Neuronal stem cell (in vitro differentiated cells): ENCODE measurements around the gene ZFP1.
"Not testable (repeated sequence)": the region's sequence is repeated elsewhere in the genome, so short reads cannot be mapped to it uniquely, and the experiment has no call there.

Source experiments
- DNase-seq: peaks from one replicate; pipeline ENCODE4 v3.0.0-alpha.2; 2013; ENCODE audit warnings: low spot score
- H2AFZ ChIP-seq: one replicate; pipeline ENCODE4 v1.6.1; 2013; ENCODE audit warnings: mild to moderate bottlenecking, low read length, inconsistent platforms
- H2AK5ac ChIP-seq: 2 replicates; pipeline ENCODE4 v1.6.1; 2013; ENCODE audit warnings: low read depth, mild to moderate bottlenecking, inconsistent platforms, low read length, moderate library complexity, mixed read lengths
- H2BK120ac ChIP-seq: 2 replicates; pipeline ENCODE4 v1.6.1; 2013; ENCODE audit warnings: low read depth, mild to moderate bottlenecking, inconsistent platforms, low read length, moderate library complexity, mixed read lengths
- H2BK12ac ChIP-seq: one replicate; pipeline ENCODE4 v1.6.1; 2013; ENCODE audit warnings: low read length, inconsistent platforms
- H2BK15ac ChIP-seq: 2 replicates; pipeline ENCODE4 v1.6.1; 2013; ENCODE audit warnings: mild to moderate bottlenecking, low read length, inconsistent platforms, mixed read lengths
- H2BK5ac ChIP-seq: one replicate; pipeline ENCODE4 v1.6.1; 2013; ENCODE audit warnings: inconsistent platforms, mild to moderate bottlenecking, low read length, moderate library complexity
- H3K14ac ChIP-seq: one replicate; pipeline ENCODE4 v1.6.1; 2013; ENCODE audit warnings: low read length, inconsistent platforms
- H3K18ac ChIP-seq: 2 replicates; pipeline ENCODE4 v1.6.1; 2013; ENCODE audit warnings: low read length, inconsistent platforms
- H3K23ac ChIP-seq: 2 replicates; pipeline ENCODE4 v1.6.1; 2013; ENCODE audit warnings: low read depth, mild to moderate bottlenecking, mixed read lengths, low read length, inconsistent platforms; ENCODE audit not compliant: poor library complexity
- H3K27ac ChIP-seq: replicated peaks from 3 replicates; pipeline ENCODE4 v1.5.1; 2013; ENCODE audit warnings: low read length, inconsistent platforms
- H3K27me3 ChIP-seq, 3 experiments: 2 replicates each; pipeline ENCODE4 v1.6.1; 2013; ENCODE audit warnings: low read length in 3 of 3, mild to moderate bottlenecking in 2 of 3, inconsistent platforms in 1 of 3, low read depth in 1 of 3, mixed read lengths in 1 of 3, moderate library complexity in 1 of 3; ENCODE audit not compliant: control insufficient read depth in 3 of 3, insufficient read depth in 3 of 3
- H3K36me3 ChIP-seq, 2 donors: replicated peaks in 1 of 2; 2 replicates each; pipeline ENCODE4 v1.6.1; 2013; ENCODE audit warnings: low read length in 2 of 2; ENCODE audit not compliant: control insufficient read depth in 2 of 2, insufficient read depth in 2 of 2
- H3K4ac ChIP-seq: 2 replicates; pipeline ENCODE4 v1.6.1; 2013; ENCODE audit warnings: inconsistent platforms, mild to moderate bottlenecking, low read length, moderate library complexity
- H3K4me1 ChIP-seq, 2 donors: 1 replicate in 1 of 2; 2 replicates in 1 of 2; pipeline ENCODE4 v1.6.1; 2013; ENCODE audit warnings: low read length in 2 of 2, low read depth in 1 of 2; ENCODE audit not compliant: control insufficient read depth in 2 of 2, insufficient read depth in 1 of 2
- H3K4me2 ChIP-seq: one replicate; pipeline ENCODE4 v1.6.1; 2013; ENCODE audit warnings: mild to moderate bottlenecking, low read length, inconsistent platforms; ENCODE audit not compliant: insufficient read depth, poor library complexity, severe bottlenecking
- H3K4me3 ChIP-seq, 2 donors: 2 replicates each; pipeline ENCODE4 v1.5.1; 2013; ENCODE audit warnings: low read length in 2 of 2, mild to moderate bottlenecking in 2 of 2, inconsistent platforms in 1 of 2, moderate library complexity in 1 of 2
- H3K79me1 ChIP-seq: one replicate; pipeline ENCODE4 v1.6.1; 2013; ENCODE audit warnings: low read depth, mild to moderate bottlenecking, inconsistent platforms, low read length, moderate library complexity
- H3K9ac ChIP-seq: one replicate; pipeline ENCODE4 v1.6.1; 2013; ENCODE audit warnings: mild to moderate bottlenecking, low read depth, low read length, inconsistent platforms; ENCODE audit not compliant: poor library complexity
- H3K9me3 ChIP-seq, 2 donors: replicated peaks in 1 of 2; 2 replicates each; pipeline versions ENCODE3 to v1.6.1; 2013; ENCODE audit warnings: low read length in 2 of 2, mild to moderate bottlenecking in 2 of 2, inconsistent platforms in 1 of 2, low read depth in 1 of 2, mixed read lengths in 1 of 2, moderate library complexity in 1 of 2; ENCODE audit not compliant: control insufficient read depth in 2 of 2, insufficient read depth in 1 of 2
- H4K8ac ChIP-seq: one replicate; pipeline ENCODE4 v1.6.1; 2013; ENCODE audit warnings: low read depth, mild to moderate bottlenecking, inconsistent platforms, low read length, moderate library complexity
- H4K91ac ChIP-seq: one replicate; pipeline ENCODE4 v1.6.1; 2013; ENCODE audit warnings: low read length, low read depth, mild to moderate bottlenecking, inconsistent platforms; ENCODE audit not compliant: poor library complexity
- WGBS, 2 donors: extraction: QIAGEN DNeasy Blood & Tissue Kit; methylation state at CpG; one replicate each; pipeline ENCODE4 v1.1.7; 2013; ENCODE audit warnings: missing lambda C conversion rate in 2 of 2, mixed read lengths in 1 of 2; ENCODE audit not compliant: insufficient read length in 2 of 2, insufficient replicate concordance in 1 of 2; ENCODE audit errors: extremely low coverage in 2 of 2; 5-methylcytosine and 5-hydroxymethylcytosine counted together

The ZFP1 gene

DNA sequence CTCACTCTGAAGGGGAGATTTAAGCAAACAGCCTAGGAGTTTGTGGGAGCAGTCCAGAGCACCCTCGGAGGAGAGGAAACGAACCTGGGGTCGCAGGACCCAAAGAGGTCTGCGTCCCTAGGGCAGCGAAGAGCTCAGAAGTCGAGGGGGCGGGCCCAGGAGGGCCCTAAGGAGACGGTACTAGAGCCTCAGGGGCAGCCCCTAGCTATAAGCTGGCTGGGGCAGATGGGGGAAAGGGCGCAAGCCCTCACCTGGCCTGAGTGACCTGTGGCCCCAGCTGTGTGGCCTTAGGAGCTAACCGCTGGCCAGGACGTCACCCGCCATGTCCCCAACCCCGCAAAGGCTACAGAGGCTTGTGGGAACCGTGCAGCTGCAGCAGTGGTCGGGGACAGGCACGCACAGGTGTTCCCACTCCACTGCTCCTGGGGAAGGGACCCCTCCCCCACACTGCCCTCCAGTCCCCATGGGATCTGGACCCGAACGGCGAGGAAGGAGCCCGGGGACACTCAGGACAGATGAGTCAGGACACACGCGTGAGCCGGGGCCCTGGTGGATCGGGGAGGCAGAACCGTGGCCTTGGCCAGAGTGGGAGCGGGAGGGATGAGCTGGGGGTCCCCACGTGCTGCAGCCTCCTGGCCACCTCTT, 60.7 kb downstream of the ZFP1 start:
- H3K14ac ChIP-seq: peak overlapping the region; percentile 96
- H3K18ac ChIP-seq: peak overlapping the region; percentile 29

DNA sequence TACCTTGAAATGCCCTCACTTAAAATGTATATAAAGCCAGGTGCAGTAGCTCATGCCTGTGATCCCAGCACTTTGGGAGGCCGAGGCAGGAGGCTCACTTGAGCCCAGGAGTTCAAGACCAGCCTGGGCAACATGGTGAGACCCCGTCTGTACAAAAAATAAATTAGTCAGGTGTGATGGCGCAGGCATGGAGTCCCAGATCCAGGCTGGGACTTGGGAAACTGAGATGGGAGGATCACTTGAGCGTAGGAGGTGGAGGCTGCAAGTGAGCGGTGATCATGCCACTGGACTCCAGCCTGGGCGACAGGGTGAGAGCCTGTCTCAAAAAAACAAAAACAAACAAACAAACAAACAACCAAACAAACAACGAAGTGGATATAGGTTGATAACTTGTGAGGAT, 61.2 kb downstream of the ZFP1 start:
- H3K14ac ChIP-seq, H3K4ac ChIP-seq, H2BK120ac ChIP-seq, H3K9ac ChIP-seq, H2BK5ac ChIP-seq, H3K27ac ChIP-seq, H2AFZ ChIP-seq, H4K91ac ChIP-seq, H3K9me3 ChIP-seq, H2BK12ac ChIP-seq, H2BK15ac ChIP-seq, H3K4me3 ChIP-seq, H3K4me1 ChIP-seq, H3K36me3 ChIP-seq, DNase-seq, H3K79me1 ChIP-seq, H3K23ac ChIP-seq, H3K4me2 ChIP-seq, H2AK5ac ChIP-seq, H3K27me3 ChIP-seq, H3K18ac ChIP-seq, H4K8ac ChIP-seq: not testable (repeated sequence)
- whole genome bisulfite sequencing, 2 donors: no CpG with 5 or more reads among the region's 7 CpGs

More for the DNA sequence above, 60.7 kb downstream of the ZFP1 start:
- Histone ChIP-seq H2AFZ (no peak overlapping the region), H4K8ac (no peak overlapping the region), H3K9me3 (no peaks in the 10 kb centered on the region), H4K91ac (no peak overlapping the region), H3K4me2 (no peak overlapping the region), H3K9ac (no peak overlapping the region), H3K27me3 (peaks cover 0 to 6% (median 0%) of the 10 kb centered on the region in 3 experiments), H2BK120ac (no peak overlapping the region), H3K36me3 (no peaks in the 10 kb centered on the region), H2BK5ac (no peak overlapping the region), H3K23ac (peak overlapping the region; percentile 81), H2BK15ac (no peak overlapping the region), H3K79me1 (no peaks in the 10 kb centered on the region), H2BK12ac (no peak overlapping the region), H3K4me1 (peaks cover 0 to 2% of the 10 kb centered on the region in 2 donors), H3K4ac (no peak overlapping the region), H3K27ac (no peak overlapping the region), H3K4me3 (no peak overlapping the region), H2AK5ac (peak overlapping the region; percentile 60)
- WGBS, 2 donors: no CpG with 5 or more reads among the region's 27 CpGs
- DNase-seq: no peak

DNA sequence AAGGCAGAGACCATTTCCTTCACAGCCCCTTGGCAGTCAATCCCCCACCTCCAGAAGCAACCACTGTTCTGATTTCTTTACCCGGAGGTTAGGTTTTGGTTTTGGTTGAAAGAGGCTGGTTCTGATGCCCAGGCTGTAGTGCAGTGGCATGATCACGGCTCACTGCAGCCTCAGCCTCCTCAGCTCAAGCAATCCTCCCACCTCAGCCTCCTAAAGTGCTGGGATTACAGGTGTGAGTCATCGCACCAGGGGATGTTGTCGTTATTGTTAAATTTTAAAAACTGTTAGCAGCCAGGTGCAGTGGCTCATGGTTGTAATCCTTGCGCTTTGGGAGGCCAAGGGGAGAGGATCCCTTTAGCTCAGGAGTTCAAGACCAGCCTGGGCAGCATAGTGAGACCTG, 61.6 kb downstream of the ZFP1 start:
- no peaks in the 10 kb centered on the region for H3K79me1 ChIP-seq
- no peak overlapping the region for H4K91ac ChIP-seq
- no peak overlapping the region for H2AK5ac ChIP-seq
- H3K4ac ChIP-seq: no peak overlapping the region
- no peaks in the 10 kb centered on the region for H3K9me3 ChIP-seq
- H3K23ac ChIP-seq: no peak overlapping the region
- no peak overlapping the region for H3K4me2 ChIP-seq
- H3K4me1 ChIP-seq: peaks cover 0 to 2% of the 10 kb centered on the region in 2 donors
- no peak overlapping the region for H3K27ac ChIP-seq
- peaks cover 0 to 6% (median 0%) of the 10 kb centered on the region in 3 experiments for H3K27me3 ChIP-seq
- no peak overlapping the region for H2AFZ ChIP-seq
- H2BK120ac ChIP-seq: no peak overlapping the region
- H2BK12ac ChIP-seq: no peak overlapping the region
- H3K4me3 ChIP-seq: no peak overlapping the region
- no peak overlapping the region for H2BK15ac ChIP-seq
- DNase-seq: no peak
- no CpG with 5 or more reads among the region's 5 CpGs for WGBS, 2 donors
- no peak overlapping the region for H2BK5ac ChIP-seq
- no peak overlapping the region for H4K8ac ChIP-seq
- H3K18ac ChIP-seq: no peak overlapping the region
- no peaks in the 10 kb centered on the region for H3K36me3 ChIP-seq
- H3K9ac ChIP-seq: no peak overlapping the region
- no peak overlapping the region for H3K14ac ChIP-seq

DNA sequence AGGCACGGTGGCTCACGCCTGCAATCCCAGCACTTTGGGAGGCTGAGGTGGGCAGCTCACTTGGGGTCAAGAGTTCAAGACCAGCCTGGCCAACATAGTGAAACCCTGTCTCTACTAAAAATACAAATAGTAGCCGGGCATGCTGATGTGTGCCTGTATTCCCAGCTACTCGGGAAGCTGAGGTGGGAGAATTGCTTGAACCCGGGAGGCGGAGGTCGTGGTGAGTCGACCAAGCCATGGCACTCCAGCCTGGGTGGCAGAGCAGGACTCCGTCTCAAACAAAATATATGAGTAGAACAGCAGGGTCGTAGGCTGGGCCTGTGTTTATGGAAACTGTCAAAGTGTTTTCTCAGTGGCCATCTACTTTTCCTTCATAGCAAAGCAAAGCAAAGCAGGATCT, 63.0 kb downstream of the ZFP1 start:
- H2AFZ ChIP-seq, H2BK15ac ChIP-seq, H2BK12ac ChIP-seq, H3K14ac ChIP-seq, H2BK120ac ChIP-seq, H3K4me2 ChIP-seq, H3K4me1 ChIP-seq, H3K27me3 ChIP-seq, DNase-seq, H3K9me3 ChIP-seq, H3K23ac ChIP-seq, H3K18ac ChIP-seq, H3K4ac ChIP-seq, H2BK5ac ChIP-seq, H3K79me1 ChIP-seq, H3K9ac ChIP-seq, H3K27ac ChIP-seq, H3K4me3 ChIP-seq, H3K36me3 ChIP-seq, H4K91ac ChIP-seq, H2AK5ac ChIP-seq, H4K8ac ChIP-seq: not testable (repeated sequence)
- no CpG with 5 or more reads among the region's 10 CpGs for WGBS, 2 donors
